Measurements from ENCODE around the gene REEP6.
"Not testable (repeated sequence)": the region's sequence is repeated elsewhere in the genome, so short reads cannot be mapped to it uniquely, and the experiment has no call there.

The REEP6 gene

GRCh38 chr19:1538978-1539377 lies 48.0 kb downstream of the REEP6 start:
- Histone ChIP-seq H3K4me1 (ENCODE audit: control insufficient read depth, insufficient read depth, low read length) (no peaks in the 10 kb centered on the region), H3K27me3 (ENCODE audit: control insufficient read depth, insufficient read depth, low read length, poor library complexity, severe bottlenecking) (no peaks in the 10 kb centered on the region), H3K9me3 (ENCODE audit: control insufficient read depth, low read length) (no peaks in the 10 kb centered on the region), H3K4me3 (ENCODE audit: insufficient read depth, low read depth, low read length) (no peak overlapping the region), H3K27ac (ENCODE audit: insufficient read depth, low read depth, low read length, poor library complexity, severe bottlenecking) (no peak overlapping the region), H3K36me3 (ENCODE audit: control insufficient read depth, insufficient read depth, low read length) (no peaks in the 10 kb centered on the region)
- WGBS, 2 experiments: 73 to 74% methylated on average over 15 of the region's 15 CpGs

- H3K36me3 ChIP-seq (ENCODE audit: control insufficient read depth, insufficient read depth, low read length); H3K4me1 ChIP-seq (ENCODE audit: control insufficient read depth, insufficient read depth, low read length); H3K27me3 ChIP-seq (ENCODE audit: control insufficient read depth, insufficient read depth, low read length, poor library complexity, severe bottlenecking); H3K27ac ChIP-seq (ENCODE audit: insufficient read depth, low read depth, low read length, poor library complexity, severe bottlenecking); H3K4me3 ChIP-seq (ENCODE audit: insufficient read depth, low read depth, low read length); H3K9me3 ChIP-seq (ENCODE audit: control insufficient read depth, low read length): not testable (repeated sequence)
- 96% methylated on average over 9 to 11 of the region's 11 CpGs for WGBS, 2 experiments
Measured at GRCh38 chr19:1539749-1540148, 48.8 kb downstream of the REEP6 start.

GRCh38 chr19:1540365-1540925 lies 49.5 kb downstream of the REEP6 start:
- Histone ChIP-seq H3K36me3 (ENCODE audit: control insufficient read depth, insufficient read depth, low read length) (no peaks in the 10 kb centered on the region), H3K4me3 (ENCODE audit: insufficient read depth, low read depth, low read length) (no peak overlapping the region), H3K27me3 (ENCODE audit: control insufficient read depth, insufficient read depth, low read length, poor library complexity, severe bottlenecking) (peaks cover 10% of the 10 kb centered on the region), H3K9me3 (ENCODE audit: control insufficient read depth, low read length) (no peaks in the 10 kb centered on the region), H3K4me1 (ENCODE audit: control insufficient read depth, insufficient read depth, low read length) (no peaks in the 10 kb centered on the region), H3K27ac (ENCODE audit: insufficient read depth, low read depth, low read length, poor library complexity, severe bottlenecking) (no peak overlapping the region)
- WGBS, 2 experiments: 63 to 64% methylated on average over 17 of the region's 17 CpGs

All from ectodermal cell (in vitro differentiated cells).